K562 (cell line): Measurements from ENCODE around the gene MTG2. TPM values are rescaled to one million over a fixed set of nuclear protein-coding genes. Genes with fewer than 3 reads are reported as not detected.

ENCODE experiments used
- ATAC-seq: fragments of 200-7000 bp; cut with Tn5 transposase; 3 replicates; pipeline ENCODE4 v1.9.1; 2020; ENCODE audit warnings: moderate library complexity
- BruUV-seq: library from RNA; stranded (reverse); fragments of 400-500 nt; replicated peaks from 2 replicates; lab custom pipeline; 2021; lab: Mats Ljungman, UMichigan
- CTCF ChIA-PET: fragments of 300-600 bp; formaldehyde crosslinking; extraction: SDS; loops from one replicate; lab custom pipeline; 2021; ENCODE audit warnings: low intra/inter-chr PET ratio; lab: Yijun Ruan, JAX
- POLR2A ChIA-PET: fragments of 300-600, 350-650 bp; sonication (Branson Sonifier 250); formaldehyde crosslinking; extraction: SDS; loops from one replicate; lab custom pipeline; 2021; ENCODE audit warnings: antibody characterized with exemption, inconsistent platforms; lab: Yijun Ruan, JAX
- DNase-seq, 4 experiments: peaks; one replicate each; pipeline versions ENCODE4 v3.0.0 to v3.0.0-alpha.2; 2011 to 2018; ENCODE audit warnings: low spot score in 3 of 4, mixed read lengths in 3 of 4; ENCODE audit errors: extremely low read depth in 1 of 4
- FAIRE-seq: peaks from 2 replicates; lab custom pipeline; 2011; peaks lifted over from hg19 to GRCh38; lab: Jason Lieb, UNC
- H2AFZ ChIP-seq: 2 replicates; pipeline ENCODE4 v1.6.0; 2011; ENCODE audit warnings: low read depth, low read length, control low read depth, inconsistent platforms
- H3K27ac ChIP-seq: fragments of 200-600 bp; 3 replicates; pipeline ENCODE4 v1.8.0; 2011; ENCODE audit warnings: low read depth, mild to moderate bottlenecking, control low read depth, inconsistent platforms, low read length, moderate library complexity, mixed read lengths; ENCODE audit errors: extremely low read depth
- H3K27me3 ChIP-seq, 2 experiments: fragments of 300-600 bp in 1 of 2; 2 replicates in 1 of 2; 3 replicates in 1 of 2; pipeline versions ENCODE4 v1.6.0 to v1.8.0; 2011; ENCODE audit warnings: inconsistent platforms in 2 of 2, low read length in 2 of 2, mild to moderate bottlenecking in 1 of 2, mixed read lengths in 1 of 2, moderate library complexity in 1 of 2; ENCODE audit not compliant: control insufficient read depth in 2 of 2, insufficient read depth in 2 of 2
- H3K36me3 ChIP-seq: fragments of 300-600 bp; 3 replicates; pipeline ENCODE4 v1.8.0; 2011; ENCODE audit warnings: mild to moderate bottlenecking, low read length, inconsistent platforms; ENCODE audit not compliant: control insufficient read depth, insufficient read depth
- H3K4me1 ChIP-seq, 2 experiments: fragments of 200-600 bp in 1 of 2; replicated peaks in 1 of 2; 2 replicates in 1 of 2; 3 replicates in 1 of 2; pipeline versions ENCODE4 v1.5.1 to v1.8.0; 2011; ENCODE audit warnings: inconsistent platforms in 2 of 2, low read length in 2 of 2, mild to moderate bottlenecking in 1 of 2, mixed read lengths in 1 of 2, moderate library complexity in 1 of 2; ENCODE audit not compliant: control insufficient read depth in 2 of 2, insufficient read depth in 2 of 2
- H3K4me2 ChIP-seq: 2 replicates; pipeline ENCODE4 v1.6.1; 2011; ENCODE audit warnings: low read length, control low read depth, inconsistent platforms, mixed read lengths; ENCODE audit not compliant: insufficient read depth
- H3K4me3 ChIP-seq: fragments of 200-600 bp; sonication (generic), shearing (Covaris generic); 2 replicates; pipeline ENCODE4 v1.5.1; 2016; ENCODE audit warnings: control low read depth, inconsistent platforms
- H3K79me2 ChIP-seq: fragments of 200-600 bp; 3 replicates; pipeline ENCODE4 v1.8.0; 2011; ENCODE audit warnings: low read length, inconsistent platforms; ENCODE audit not compliant: control insufficient read depth, insufficient read depth
- H3K9ac ChIP-seq, 2 experiments: 2 replicates each; pipeline versions ENCODE4 v1.6.0 to v1.6.1; 2011; ENCODE audit warnings: low read depth in 2 of 2, low read length in 2 of 2, control low read depth in 1 of 2, inconsistent platforms in 1 of 2, mild to moderate bottlenecking in 1 of 2, mixed read lengths in 1 of 2; ENCODE audit not compliant: insufficient read depth in 1 of 2
- H3K9me1 ChIP-seq: one replicate; pipeline ENCODE4 v1.6.0; 2011; ENCODE audit warnings: inconsistent platforms, mild to moderate bottlenecking, low read length, moderate library complexity; ENCODE audit not compliant: control insufficient read depth, insufficient read depth
- H3K9me3 ChIP-seq: replicated peaks from 2 replicates; pipeline ENCODE4 v1.5.1; 2011; ENCODE audit warnings: low read depth, low read length, inconsistent platforms; ENCODE audit not compliant: control insufficient read depth, insufficient read depth
- H4K20me1 ChIP-seq: replicated peaks from 2 replicates; pipeline ENCODE4 v1.6.1; 2011; ENCODE audit warnings: low read length, inconsistent platforms, mixed read lengths; ENCODE audit not compliant: control insufficient read depth, insufficient read depth
- ASH1L ChIP-seq: fragments of 450-650 bp; IDR thresholded peaks from 2 replicates; pipeline ENCODE4 v1.6.1; 2018; ENCODE audit warnings: borderline replicate concordance, mild to moderate bottlenecking, low read depth; ENCODE audit not compliant: partially characterized antibody
- MTA1 ChIP-seq: fragments of 450-650 bp; IDR thresholded peaks from 2 replicates; pipeline ENCODE4 v1.6.1; 2017; ENCODE audit warnings: borderline replicate concordance
- NR1H2 ChIP-seq: sonication (generic); formaldehyde crosslinking; IDR thresholded peaks from 2 replicates; pipeline ENCODE4 v1.4.0; 2020; ENCODE audit warnings: mild to moderate bottlenecking, missing genetic modification reagents
- SRF ChIP-seq, 2 experiments: fragments of 250-450, 450-650 bp in 1 of 2; sonication (Bioruptor Pico) in 1 of 2; sonication (generic) in 1 of 2; formaldehyde crosslinking; IDR thresholded peaks; 2 replicates each; pipeline versions ENCODE4 v1.5.0 to v1.5.1; 2020 to 2022; ENCODE audit warnings: mild to moderate bottlenecking in 1 of 2, missing genetic modification reagents in 1 of 2
- WGBS: fragments of 100-300 bp; shearing (Covaris generic); methylation state at CpG from one replicate; pipeline ENCODE4 v1.1.6; 2016; ENCODE audit warnings: low coverage, mixed read lengths; ENCODE audit not compliant: insufficient coverage; ENCODE audit errors: missing lambda C conversion rate; 5-methylcytosine and 5-hydroxymethylcytosine counted together
- in situ Hi-C: fragments of 300-500 bp; cut with MboI; formaldehyde crosslinking; loops from 4 replicates; pipeline ENCODE4 v1.15.0; 2018; ENCODE audit warnings: inconsistent platforms, mixed read lengths
- intact Hi-C: fragments of 100-400 bp; cut with micrococcal nuclease; formaldehyde crosslinking; loops from 2 replicates; pipeline ENCODE4 v1.14.2; 2022
- polyA plus RNA-seq, 8 experiments: library from polyadenylated mRNA; depleted of rRNA in 4 of 8; stranded (reverse) in 5 of 8; unstranded in 3 of 8; fragments of >200 nt; fragmentation: Nextera tagmentation in 2 of 8; fragmentation: Illumina TruSeq in 1 of 8; extraction: Ambion mirVana in 2 of 8; extraction: Trizol in 1 of 8; gene quantifications; 2 replicates each; pipeline versions ENCODE4 v1.2.1 to v1.2.3, GENCODE V29; 2011 to 2014; ENCODE audit warnings: inconsistent platforms in 1 of 8, missing spikeins in 1 of 8
- total RNA-seq, 7 experiments: library from RNA; depleted of rRNA in 6 of 7; stranded (reverse); fragments of >200 nt in 6 of 7; fragmentation: Illumina TruSeq in 2 of 7; extraction: Trizol in 2 of 7; gene quantifications; 2 replicates each; pipeline versions ENCODE4 v1.2.1 to v1.2.3, GENCODE V29; 2011 to 2021; ENCODE audit warnings: low replicate concordance in 1 of 7

Gene MTG2
- total and polyA plus RNA-seq, 9 of the 15 experiments (the other 6 are each of a cell fraction or from before 2014, with no cell fraction given) = 8.7 to 67.5 (median 44.5) TPM

GRCh38 chr20:62193079-62194025, 10.5 kb downstream of the MTG2 start:
- Histone ChIP-seq H4K20me1 (peaks cover 14% of the 10 kb centered on the region; the same call in 1 of the 2 replicates), H2AFZ (no peak overlapping the region), H3K27ac (no peak overlapping the region), H3K9ac (no peak overlapping the region), H3K27me3 (no peaks in the 10 kb centered on the region), H3K4me2 (no peak overlapping the region), H3K4me3 (no peak overlapping the region), H3K36me3 (peaks cover 86% of the 10 kb centered on the region; the same call in 2 of the 3 replicates), H3K9me1 (no peaks in the 10 kb centered on the region)
- in situ Hi-C loops (no loop called here), intact Hi-C loops (no loop called here)
- WGBS = 92% methylated on average over 29 of the region's 29 CpGs
- peak; percentile 35 for FAIRE-seq
- POLR2A ChIA-PET = no interaction called here
- TF ChIP-seq MTA1 (no peak), NR1H2 (CRISPR knock-in tag) (no peak), SRF (CRISPR knock-in tag; IDR thresholded peaks at IDR 0.05) (no peak), ASH1L (no peak)
- TF ChIP-seq, all 486 proteins: peak for 0
- ATAC-seq (no peak), DNase-seq (no peak)
- CTCF ChIA-PET = no interaction called here
- no TSS peak for BruUV-seq
- H3K4me1 ChIP-seq = peaks cover 0 to 6% of the 10 kb centered on the region in 2 experiments; a peak in 1 of 5 replicates
- no peaks in the 10 kb centered on the region for H3K9me3 ChIP-seq
- peaks cover 31% of the 10 kb centered on the region for H3K79me2 ChIP-seq
